Kidney glomerular epithelial cell (primary cell): ENCODE results near the gene CCNI2.

Source experiments
- DNase-seq: peaks from one replicate; lab custom pipeline; 2025; lab: John Stamatoyannopoulos, UW

The CCNI2 gene

GRCh38 chr5:132765311-132766019 lies 18.2 kb downstream of the CCNI2 start:
- DNase-seq, result no peak

- DNase-seq, result no peak
These were observed 19.0 kb downstream of the CCNI2 start for GRCh38 chr5:132766020-132766805.

- no peak for DNase-seq
These were observed 19.5 kb downstream of the CCNI2 start for GRCh38 chr5:132766806-132767055.

GRCh38 chr5:132767150-132767549 lies 19.9 kb downstream of the CCNI2 start:
- no peak for DNase-seq

- DNase-seq, result no peak
These were observed 21.3 kb downstream of the CCNI2 start for GRCh38 chr5:132768485-132768868.

GRCh38 chr5:132770476-132771159 lies 23.4 kb downstream of the CCNI2 start:
- DNase-seq, result no peak

- DNase-seq, result no peak
These were observed 24.3 kb downstream of the CCNI2 start for GRCh38 chr5:132771503-132771998.

- no peak for DNase-seq
These were observed 25.3 kb downstream of the CCNI2 start for GRCh38 chr5:132772291-132773070.

- no peak for DNase-seq
These were observed 25.9 kb downstream of the CCNI2 start for GRCh38 chr5:132773114-132773513.

- no peak for DNase-seq
These were observed 26.6 kb downstream of the CCNI2 start for GRCh38 chr5:132773601-132774355.

- DNase-seq, result no peak
These were observed 27.2 kb downstream of the CCNI2 start for GRCh38 chr5:132774406-132774805.

- DNase-seq, result no peak
These were observed 27.7 kb downstream of the CCNI2 start for GRCh38 chr5:132774896-132775295.

GRCh38 chr5:132775476-132775961 lies 28.3 kb downstream of the CCNI2 start:
- peak; percentile 96 for DNase-seq

- peak; percentile 70 for DNase-seq
These were observed 29.1 kb downstream of the CCNI2 start for GRCh38 chr5:132776131-132776937.

GRCh38 chr5:132776938-132777208 lies 29.6 kb downstream of the CCNI2 start:
- DNase-seq, result no peak

GRCh38 chr5:132777209-132778069 lies 30.2 kb downstream of the CCNI2 start, which contains the start of gene SEPTIN8:
Gene SEPTIN8, minus strand, starts transcription at chr5:132777239. Its CDS starts 102 bp downstream, at chr5:132777137.
- peak; percentile 8 for DNase-seq

GRCh38 chr5:132778129-132778528 lies 30.9 kb downstream of the CCNI2 start:
- no peak for DNase-seq

GRCh38 chr5:132778856-132779255 lies 31.6 kb downstream of the CCNI2 start:
- DNase-seq, result no peak

GRCh38 chr5:132779961-132780360 lies 32.7 kb downstream of the CCNI2 start:
- no peak for DNase-seq

- DNase-seq, result no peak
These were observed 33.4 kb downstream of the CCNI2 start for GRCh38 chr5:132780577-132780976.
